ENCODE results near the gene RPS6KL1. TPM values are rescaled to one million over a fixed set of nuclear protein-coding genes. Genes with fewer than 3 reads are reported as not detected.

Gene RPS6KL1
- total and polyA plus RNA-seq, 2 experiments from 2014 or later = 0.23 to 1.4 TPM

- no peaks in the 10 kb centered on the region for H3F3A ChIP-seq (ENCODE audit: insufficient read depth)
- no peaks in the 10 kb centered on the region for H3K36me3 ChIP-seq (ENCODE audit: low read depth)
- no peaks in the 10 kb centered on the region for H3K9me2 ChIP-seq (ENCODE audit: insufficient read depth)
- H4K20me1 ChIP-seq (ENCODE audit: insufficient read depth) = no peaks in the 10 kb centered on the region
- no peak overlapping the region for H3K27ac ChIP-seq
- no peak for DNase-seq
- H3K79me2 ChIP-seq (ENCODE audit: insufficient read depth) = no peaks in the 10 kb centered on the region
- H3K4me2 ChIP-seq (ENCODE audit: unreplicated experiment) = no peak overlapping the region
- H2AFZ ChIP-seq = no peak overlapping the region
- no peak overlapping the region for H3K4me3 ChIP-seq
- no peak overlapping the region for H3K9ac ChIP-seq
- H3K27me3 ChIP-seq (replicated peaks; ENCODE audit: insufficient read depth) = no peaks in the 10 kb centered on the region
- 0 out of 2 replicates have a peak, but pooled peaks cover 5% of the 10 kb centered on the region for H3K4me1 ChIP-seq (ENCODE audit: insufficient read depth)
- 64 to 65% methylated on average over 4 of the region's 4 CpGs for WGBS, 2 experiments (ENCODE audit: low coverage in 1 of 2, low lambda C conversion rate in 2 of 2, missing lambda C conversion rate in 2 of 2)
- in situ Hi-C loops (cut with MboI) = loop anchor here (10.0 kb wide), 1 partner anchor 179 kb away; no protein-coding TSS in a partner anchor
- no peaks in the 10 kb centered on the region for H3K9me3 ChIP-seq (ENCODE audit: low read depth)
- TF ChIP-seq EZH2phosphoT487 (IDR thresholded peaks at IDR 0.05; ENCODE audit: insufficient read depth, low read depth) (no peak), EZH2 (IDR thresholded peaks at IDR 0.05; ENCODE audit: insufficient read depth, poor library complexity, severe bottlenecking) (no peak)
Measured at GRCh38 chr14:74915426-74915825, 7.6 kb downstream of the RPS6KL1 start.

- 14 to 15% methylated on average over 6 of the region's 6 CpGs for WGBS, 2 experiments (ENCODE audit: low coverage in 1 of 2, low lambda C conversion rate in 2 of 2, missing lambda C conversion rate in 2 of 2)
Measured at GRCh38 chr14:74913986-74914573, 9.0 kb downstream of the RPS6KL1 start.

GRCh38 chr14:74913393-74913910 is 9.6 kb downstream of the RPS6KL1 start:
- Histone ChIP-seq H2AFZ (no peak overlapping the region), H3K9me2 (ENCODE audit: insufficient read depth) (no peaks in the 10 kb centered on the region), H3F3A (ENCODE audit: insufficient read depth) (no peaks in the 10 kb centered on the region), H4K20me1 (ENCODE audit: insufficient read depth) (no peaks in the 10 kb centered on the region), H3K79me2 (ENCODE audit: insufficient read depth) (no peaks in the 10 kb centered on the region), H3K9me3 (ENCODE audit: low read depth) (no peaks in the 10 kb centered on the region), H3K9ac (no peak overlapping the region), H3K27ac (no peak overlapping the region), H3K4me3 (no peak overlapping the region), H3K36me3 (ENCODE audit: low read depth) (no peaks in the 10 kb centered on the region), H3K4me1 (ENCODE audit: insufficient read depth) (no peaks in the 10 kb centered on the region), H3K4me2 (ENCODE audit: unreplicated experiment) (no peak overlapping the region), H3K27me3 (replicated peaks; ENCODE audit: insufficient read depth) (no peaks in the 10 kb centered on the region)
- WGBS, 2 experiments (ENCODE audit: low coverage in 1 of 2, low lambda C conversion rate in 2 of 2, missing lambda C conversion rate in 2 of 2) = 60 to 70% methylated on average over 5 of the region's 5 CpGs
- no peak for DNase-seq
- TF ChIP-seq EZH2phosphoT487 (IDR thresholded peaks at IDR 0.05; ENCODE audit: insufficient read depth, low read depth) (no peak), EZH2 (IDR thresholded peaks at IDR 0.05; ENCODE audit: insufficient read depth, poor library complexity, severe bottlenecking) (no peak)
- in situ Hi-C loops (cut with MboI) = loop anchor here (10.0 kb wide), 1 partner anchor 181 kb away; no protein-coding TSS in a partner anchor

More at GRCh38 chr14:74913986-74914573, 9.0 kb downstream of the RPS6KL1 start:
- TF ChIP-seq EZH2 (IDR thresholded peaks at IDR 0.05; ENCODE audit: insufficient read depth, poor library complexity, severe bottlenecking) (no peak), EZH2phosphoT487 (IDR thresholded peaks at IDR 0.05; ENCODE audit: insufficient read depth, low read depth) (no peak)
- H4K20me1 ChIP-seq (ENCODE audit: insufficient read depth) = no peaks in the 10 kb centered on the region
- no peaks in the 10 kb centered on the region for H3K36me3 ChIP-seq (ENCODE audit: low read depth)
- H3K9ac ChIP-seq = peak overlapping the region; percentile 8; the same call in 1 of the 2 replicates
- no peaks in the 10 kb centered on the region for H3K27me3 ChIP-seq (replicated peaks; ENCODE audit: insufficient read depth)
- H2AFZ ChIP-seq = peak overlapping the region; percentile 66
- H3F3A ChIP-seq (ENCODE audit: insufficient read depth) = no peaks in the 10 kb centered on the region
- no peak overlapping the region for H3K27ac ChIP-seq
- in situ Hi-C loops (cut with MboI) = loop anchor here (10.0 kb wide), 1 partner anchor 181 kb away; no protein-coding TSS in a partner anchor
- peak; percentile 90 for DNase-seq
- H3K4me1 ChIP-seq (ENCODE audit: insufficient read depth) = no peaks in the 10 kb centered on the region
- H3K79me2 ChIP-seq (ENCODE audit: insufficient read depth) = no peaks in the 10 kb centered on the region
- no peaks in the 10 kb centered on the region for H3K9me2 ChIP-seq (ENCODE audit: insufficient read depth)
- H3K4me3 ChIP-seq = no peak overlapping the region
- no peaks in the 10 kb centered on the region for H3K9me3 ChIP-seq (ENCODE audit: low read depth)
- H3K4me2 ChIP-seq (ENCODE audit: unreplicated experiment) = no peak overlapping the region

- Histone ChIP-seq H3F3A (ENCODE audit: insufficient read depth) (no peaks in the 10 kb centered on the region), H3K4me2 (ENCODE audit: unreplicated experiment) (no peak overlapping the region), H3K4me1 (ENCODE audit: insufficient read depth) (no peaks in the 10 kb centered on the region), H4K20me1 (ENCODE audit: insufficient read depth) (no peaks in the 10 kb centered on the region), H3K27me3 (replicated peaks; ENCODE audit: insufficient read depth) (no peaks in the 10 kb centered on the region), H3K36me3 (ENCODE audit: low read depth) (no peaks in the 10 kb centered on the region), H3K79me2 (ENCODE audit: insufficient read depth) (no peaks in the 10 kb centered on the region), H3K9me2 (ENCODE audit: insufficient read depth) (no peaks in the 10 kb centered on the region), H3K4me3 (no peak overlapping the region), H3K27ac (no peak overlapping the region), H3K9ac (no peak overlapping the region), H2AFZ (no peak overlapping the region), H3K9me3 (ENCODE audit: low read depth) (no peaks in the 10 kb centered on the region)
- in situ Hi-C loops (cut with MboI) = loop anchor here (10.0 kb wide), 1 partner anchor 182 kb away; no protein-coding TSS in a partner anchor
- TF ChIP-seq EZH2phosphoT487 (IDR thresholded peaks at IDR 0.05; ENCODE audit: insufficient read depth, low read depth) = no peak
- no peak for TF ChIP-seq EZH2 (IDR thresholded peaks at IDR 0.05; ENCODE audit: insufficient read depth, poor library complexity, severe bottlenecking)
- WGBS, 2 experiments (ENCODE audit: low coverage in 1 of 2, low lambda C conversion rate in 2 of 2, missing lambda C conversion rate in 2 of 2) = 77 to 82% methylated on average over 10 of the region's 10 CpGs
- DNase-seq = no peak
Measured at GRCh38 chr14:74912801-74913200, 10.3 kb downstream of the RPS6KL1 start.
